HepG2 (cell line): ENCODE data around the gene ANKS4B. TPM values are rescaled to one million over a fixed set of nuclear protein-coding genes. Genes with fewer than 3 reads are reported as not detected.

Experiments used
- KAT8 ChIP-seq: IDR thresholded peaks from 2 replicates; pipeline ENCODE4 v1.6.1; 2016; ENCODE audit warnings: missing genetic modification reagents, missing compliant biosample characterization
- NR1H2 ChIP-seq: sonication (generic); formaldehyde crosslinking; IDR thresholded peaks from 2 replicates; pipeline ENCODE4 v1.8.1; 2022; ENCODE audit warnings: low read depth, missing genetic modification reagents, borderline replicate concordance
- RFX5 ChIP-seq: IDR thresholded peaks from 2 replicates; pipeline ENCODE4 v1.6.1; 2011; ENCODE audit warnings: low read depth, low read length, improper control_type of control experiment
- RXRB ChIP-seq: IDR thresholded peaks from 2 replicates; pipeline ENCODE4 v1.6.1; 2016; ENCODE audit warnings: borderline replicate concordance, missing genetic modification reagents, missing compliant biosample characterization
- SP2 ChIP-seq: sonication (generic); formaldehyde crosslinking; IDR thresholded peaks from 2 replicates; pipeline ENCODE4 v1.5.1; 2020; ENCODE audit warnings: mild to moderate bottlenecking, missing genetic modification reagents
- STAT5B ChIP-seq: sonication (generic); formaldehyde crosslinking; IDR thresholded peaks from 2 replicates; pipeline ENCODE4 v1.4.0; 2020; ENCODE audit warnings: missing genetic modification reagents
- ZNF180 ChIP-seq: sonication (generic); formaldehyde crosslinking; IDR thresholded peaks from 2 replicates; pipeline ENCODE4 v1.4.0; 2020; ENCODE audit warnings: low read depth, missing genetic modification reagents, borderline replicate concordance
- ZNF354B ChIP-seq: sonication (generic); formaldehyde crosslinking; IDR thresholded peaks from 2 replicates; pipeline ENCODE4 v1.8.0; 2022; ENCODE audit warnings: mild to moderate bottlenecking, missing genetic modification reagents
- ZNF720 ChIP-seq: sonication (generic); formaldehyde crosslinking; IDR thresholded peaks from 2 replicates; pipeline ENCODE4 v1.4.0; 2020; ENCODE audit warnings: missing genetic modification reagents
- ZNF839 ChIP-seq: sonication (generic); formaldehyde crosslinking; IDR thresholded peaks from 2 replicates; pipeline ENCODE4 v1.4.0; 2020; ENCODE audit warnings: missing genetic modification reagents, mild to moderate bottlenecking, borderline replicate concordance
- polyA plus RNA-seq, 8 experiments: library from polyadenylated mRNA; depleted of rRNA in 3 of 8; stranded (reverse) in 7 of 8; unstranded in 1 of 8; fragments of >200 nt; fragmentation: Illumina TruSeq in 4 of 8; extraction: Trizol in 4 of 8; gene quantifications; 2 replicates each; pipeline versions ENCODE4 v1.2.1 to v1.2.3, GENCODE V29; 2011 to 2016; ENCODE audit warnings: low read depth in 4 of 8, missing spikeins in 1 of 8, mixed read lengths in 1 of 8; ENCODE audit not compliant: insufficient read depth in 1 of 8
- total RNA-seq, 5 experiments: library from RNA; depleted of rRNA; stranded (reverse); fragments of >200 nt; fragmentation: Illumina TruSeq; extraction: Trizol; gene quantifications; 2 replicates each; pipeline ENCODE4 v1.2.3, GENCODE V29; 2016; ENCODE audit warnings: low read depth in 1 of 5
- TF ChIP-seq, protein P1 (sequence below): sonication (generic); formaldehyde crosslinking; IDR thresholded peaks from 2 replicates; pipeline ENCODE4 v1.4.0; 2020; ENCODE audit warnings: missing genetic modification reagents
- TF ChIP-seq, protein P2 (sequence below): sonication (generic); formaldehyde crosslinking; conservative IDR thresholded peaks from 2 replicates; pipeline ENCODE4 v1.4.0; 2020; ENCODE audit warnings: missing genetic modification reagents
- TF ChIP-seq, protein P3 (sequence below): sonication (generic); formaldehyde crosslinking; IDR thresholded peaks from 2 replicates; pipeline ENCODE4 v1.5.0; 2020; ENCODE audit warnings: missing genetic modification reagents, mild to moderate bottlenecking, borderline replicate concordance
- TF ChIP-seq, protein P4 (sequence below): sonication (generic); formaldehyde crosslinking; IDR thresholded peaks from 2 replicates; pipeline ENCODE4 v1.4.0; 2020; ENCODE audit warnings: missing genetic modification reagents
- TF ChIP-seq, protein P5 (sequence below): sonication (generic); formaldehyde crosslinking; IDR thresholded peaks from 2 replicates; pipeline ENCODE4 v1.4.0; 2020; ENCODE audit warnings: missing genetic modification reagents
- TF ChIP-seq, protein P6 (sequence below): sonication (generic); IDR thresholded peaks from 2 replicates; pipeline ENCODE4 v1.6.1; 2016; ENCODE audit warnings: low read depth, borderline replicate concordance

The ANKS4B gene
- total and polyA plus RNA-seq, 2 of the 13 experiments (the other 11 are each of a cell fraction or from before 2014, with no cell fraction given): 6.5 to 30.0 TPM

DNA sequence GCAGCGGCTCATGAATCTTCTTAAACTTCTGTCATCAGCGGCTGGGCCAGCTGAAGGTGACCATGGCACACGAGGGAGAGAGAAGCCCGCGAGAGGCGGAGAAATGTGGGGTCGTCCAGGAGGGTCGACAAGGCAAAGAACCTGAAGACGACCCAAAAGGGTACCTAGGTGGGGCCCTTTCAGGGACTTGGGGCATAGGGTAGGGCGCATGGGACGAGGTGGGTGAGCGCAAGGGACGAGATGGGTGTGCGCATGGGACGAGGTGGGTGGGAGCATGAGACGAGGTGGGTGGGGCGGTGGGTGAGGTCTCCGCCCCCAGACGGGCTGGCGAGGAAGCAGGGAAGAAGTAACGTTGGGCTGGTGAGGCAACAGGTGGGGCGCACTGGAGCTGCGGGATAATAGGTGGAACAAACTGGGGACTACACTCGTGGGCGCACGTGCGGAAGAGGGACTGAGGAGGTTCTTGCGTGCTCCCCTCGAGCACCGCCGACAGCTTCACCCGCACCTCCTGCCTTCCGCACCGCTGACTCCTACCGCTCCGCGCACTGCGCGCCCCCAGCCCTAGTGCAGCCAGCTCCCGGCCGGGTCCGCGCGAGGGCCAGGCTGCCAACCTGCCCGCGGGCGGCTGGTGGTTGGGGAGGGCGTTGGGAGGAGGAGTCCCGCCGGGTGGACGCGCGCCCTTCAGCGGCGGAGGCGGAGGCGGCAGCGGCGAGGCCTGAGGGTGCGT lies 67.8 kb downstream of the ANKS4B start (continued):
- TF ChIP-seq KAT8 (CRISPR knock-in tag) (no peak; the same call in 1 of the 2 replicates), ZNF720 (no peak; the same call in 1 of the 2 replicates), ZNF354B (CRISPR knock-in tag) (0 out of 2 replicates have a peak, but pooled peaks have one; percentile 72), RFX5 (no peak), ZNF839 (peak; percentile 88; the same call in 1 of the 2 replicates), ZNF180 (peak; percentile 63; the same call in 1 of the 2 replicates), STAT5B (CRISPR knock-in tag) (no peak), SP2 (CRISPR knock-in tag) (peak; percentile 27; the same call in 1 of the 2 replicates), RXRB (CRISPR knock-in tag) (peak; percentile 42; the same call in 1 of the 2 replicates), NR1H2 (peak; percentile 94; the same call in 1 of the 2 replicates)
- TF ChIP-seq, protein P1, sequence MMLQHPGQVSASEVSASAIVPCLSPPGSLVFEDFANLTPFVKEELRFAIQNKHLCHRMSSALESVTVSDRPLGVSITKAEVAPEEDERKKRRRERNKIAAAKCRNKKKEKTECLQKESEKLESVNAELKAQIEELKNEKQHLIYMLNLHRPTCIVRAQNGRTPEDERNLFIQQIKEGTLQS (CRISPR knock-in tag): 0 out of 2 replicates have a peak, but pooled peaks have one; percentile 55
- TF ChIP-seq, protein P2, sequence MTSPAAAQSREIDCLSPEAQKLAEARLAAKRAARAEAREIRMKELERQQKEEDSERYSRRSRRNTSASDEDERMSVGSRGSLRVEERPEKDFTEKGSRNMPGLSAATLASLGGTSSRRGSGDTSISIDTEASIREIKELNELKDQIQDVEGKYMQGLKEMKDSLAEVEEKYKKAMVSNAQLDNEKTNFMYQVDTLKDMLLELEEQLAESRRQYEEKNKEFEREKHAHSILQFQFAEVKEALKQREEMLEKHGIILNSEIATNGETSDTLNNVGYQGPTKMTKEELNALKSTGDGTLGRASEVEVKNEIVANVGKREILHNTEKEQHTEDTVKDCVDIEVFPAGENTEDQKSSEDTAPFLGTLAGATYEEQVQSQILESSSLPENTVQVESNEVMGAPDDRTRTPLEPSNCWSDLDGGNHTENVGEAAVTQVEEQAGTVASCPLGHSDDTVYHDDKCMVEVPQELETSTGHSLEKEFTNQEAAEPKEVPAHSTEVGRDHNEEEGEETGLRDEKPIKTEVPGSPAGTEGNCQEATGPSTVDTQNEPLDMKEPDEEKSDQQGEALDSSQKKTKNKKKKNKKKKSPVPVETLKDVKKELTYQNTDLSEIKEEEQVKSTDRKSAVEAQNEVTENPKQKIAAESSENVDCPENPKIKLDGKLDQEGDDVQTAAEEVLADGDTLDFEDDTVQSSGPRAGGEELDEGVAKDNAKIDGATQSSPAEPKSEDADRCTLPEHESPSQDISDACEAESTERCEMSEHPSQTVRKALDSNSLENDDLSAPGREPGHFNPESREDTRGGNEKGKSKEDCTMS (CRISPR knock-in tag): no peak
- TF ChIP-seq, protein P3, sequence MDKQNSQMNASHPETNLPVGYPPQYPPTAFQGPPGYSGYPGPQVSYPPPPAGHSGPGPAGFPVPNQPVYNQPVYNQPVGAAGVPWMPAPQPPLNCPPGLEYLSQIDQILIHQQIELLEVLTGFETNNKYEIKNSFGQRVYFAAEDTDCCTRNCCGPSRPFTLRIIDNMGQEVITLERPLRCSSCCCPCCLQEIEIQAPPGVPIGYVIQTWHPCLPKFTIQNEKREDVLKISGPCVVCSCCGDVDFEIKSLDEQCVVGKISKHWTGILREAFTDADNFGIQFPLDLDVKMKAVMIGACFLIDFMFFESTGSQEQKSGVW (CRISPR knock-in tag): no peak
- TF ChIP-seq, protein P4, sequence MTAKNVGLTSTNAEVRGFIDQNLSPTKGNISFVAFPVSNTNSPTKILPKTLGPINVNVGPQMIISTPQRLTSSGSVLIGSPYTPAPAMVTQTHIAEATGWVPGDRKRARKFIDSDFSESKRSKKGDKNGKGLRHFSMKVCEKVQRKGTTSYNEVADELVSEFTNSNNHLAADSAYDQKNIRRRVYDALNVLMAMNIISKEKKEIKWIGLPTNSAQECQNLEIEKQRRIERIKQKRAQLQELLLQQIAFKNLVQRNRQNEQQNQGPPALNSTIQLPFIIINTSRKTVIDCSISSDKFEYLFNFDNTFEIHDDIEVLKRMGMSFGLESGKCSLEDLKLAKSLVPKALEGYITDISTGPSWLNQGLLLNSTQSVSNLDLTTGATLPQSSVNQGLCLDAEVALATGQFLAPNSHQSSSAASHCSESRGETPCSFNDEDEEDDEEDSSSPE: peak; percentile 71
- TF ChIP-seq, protein P5, sequence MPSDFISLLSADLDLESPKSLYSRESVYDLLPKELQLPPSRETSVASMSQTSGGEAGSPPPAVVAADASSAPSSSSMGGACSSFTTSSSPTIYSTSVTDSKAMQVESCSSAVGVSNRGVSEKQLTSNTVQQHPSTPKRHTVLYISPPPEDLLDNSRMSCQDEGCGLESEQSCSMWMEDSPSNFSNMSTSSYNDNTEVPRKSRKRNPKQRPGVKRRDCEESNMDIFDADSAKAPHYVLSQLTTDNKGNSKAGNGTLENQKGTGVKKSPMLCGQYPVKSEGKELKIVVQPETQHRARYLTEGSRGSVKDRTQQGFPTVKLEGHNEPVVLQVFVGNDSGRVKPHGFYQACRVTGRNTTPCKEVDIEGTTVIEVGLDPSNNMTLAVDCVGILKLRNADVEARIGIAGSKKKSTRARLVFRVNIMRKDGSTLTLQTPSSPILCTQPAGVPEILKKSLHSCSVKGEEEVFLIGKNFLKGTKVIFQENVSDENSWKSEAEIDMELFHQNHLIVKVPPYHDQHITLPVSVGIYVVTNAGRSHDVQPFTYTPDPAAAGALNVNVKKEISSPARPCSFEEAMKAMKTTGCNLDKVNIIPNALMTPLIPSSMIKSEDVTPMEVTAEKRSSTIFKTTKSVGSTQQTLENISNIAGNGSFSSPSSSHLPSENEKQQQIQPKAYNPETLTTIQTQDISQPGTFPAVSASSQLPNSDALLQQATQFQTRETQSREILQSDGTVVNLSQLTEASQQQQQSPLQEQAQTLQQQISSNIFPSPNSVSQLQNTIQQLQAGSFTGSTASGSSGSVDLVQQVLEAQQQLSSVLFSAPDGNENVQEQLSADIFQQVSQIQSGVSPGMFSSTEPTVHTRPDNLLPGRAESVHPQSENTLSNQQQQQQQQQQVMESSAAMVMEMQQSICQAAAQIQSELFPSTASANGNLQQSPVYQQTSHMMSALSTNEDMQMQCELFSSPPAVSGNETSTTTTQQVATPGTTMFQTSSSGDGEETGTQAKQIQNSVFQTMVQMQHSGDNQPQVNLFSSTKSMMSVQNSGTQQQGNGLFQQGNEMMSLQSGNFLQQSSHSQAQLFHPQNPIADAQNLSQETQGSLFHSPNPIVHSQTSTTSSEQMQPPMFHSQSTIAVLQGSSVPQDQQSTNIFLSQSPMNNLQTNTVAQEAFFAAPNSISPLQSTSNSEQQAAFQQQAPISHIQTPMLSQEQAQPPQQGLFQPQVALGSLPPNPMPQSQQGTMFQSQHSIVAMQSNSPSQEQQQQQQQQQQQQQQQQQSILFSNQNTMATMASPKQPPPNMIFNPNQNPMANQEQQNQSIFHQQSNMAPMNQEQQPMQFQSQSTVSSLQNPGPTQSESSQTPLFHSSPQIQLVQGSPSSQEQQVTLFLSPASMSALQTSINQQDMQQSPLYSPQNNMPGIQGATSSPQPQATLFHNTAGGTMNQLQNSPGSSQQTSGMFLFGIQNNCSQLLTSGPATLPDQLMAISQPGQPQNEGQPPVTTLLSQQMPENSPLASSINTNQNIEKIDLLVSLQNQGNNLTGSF (CRISPR knock-in tag): no peak; the same call in 1 of the 2 replicates
- TF ChIP-seq, protein P6, sequence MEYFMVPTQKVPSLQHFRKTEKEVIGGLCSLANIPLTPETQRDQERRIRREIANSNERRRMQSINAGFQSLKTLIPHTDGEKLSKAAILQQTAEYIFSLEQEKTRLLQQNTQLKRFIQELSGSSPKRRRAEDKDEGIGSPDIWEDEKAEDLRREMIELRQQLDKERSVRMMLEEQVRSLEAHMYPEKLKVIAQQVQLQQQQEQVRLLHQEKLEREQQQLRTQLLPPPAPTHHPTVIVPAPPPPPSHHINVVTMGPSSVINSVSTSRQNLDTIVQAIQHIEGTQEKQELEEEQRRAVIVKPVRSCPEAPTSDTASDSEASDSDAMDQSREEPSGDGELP: no peak
